ENCODE measurements around the gene HBM.
"Not testable (repeated sequence)": the region's sequence is repeated elsewhere in the genome, so short reads cannot be mapped to it uniquely, and the experiment has no call there.

HBM gene

DNA sequence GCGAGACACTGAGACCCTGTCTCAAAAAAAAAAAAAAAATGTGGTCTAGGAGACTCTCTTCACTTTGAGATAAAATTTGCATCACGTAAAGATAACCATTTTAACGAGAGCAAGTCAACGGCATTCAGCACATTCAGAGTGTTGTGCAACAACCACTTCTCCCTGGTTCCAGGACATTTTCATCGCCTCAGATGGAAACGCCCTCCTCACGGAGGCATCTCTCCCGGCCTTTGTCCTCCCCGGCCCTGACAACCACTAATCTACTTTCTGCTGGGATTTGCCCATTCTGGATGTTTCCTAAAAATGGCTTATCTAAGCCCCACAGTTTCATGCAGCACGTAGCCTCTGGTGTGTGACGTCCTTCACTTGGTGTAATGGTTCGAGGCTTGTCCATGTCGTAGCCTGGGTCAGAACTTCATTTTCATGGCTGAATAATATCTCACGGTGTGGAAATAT is 21.0 kb upstream of the HBM start:
- DNase-seq (ENCODE audit: low read depth in 1 of 2, low spot score in 1 of 2), result no peak

GRCh38 chr16:146646-147045 is 19.1 kb upstream of the HBM start:
- no peak for DNase-seq (ENCODE audit: low read depth in 1 of 2, low spot score in 1 of 2)

GRCh38 chr16:149024-149660 is 16.6 kb upstream of the HBM start:
- no peak for DNase-seq (ENCODE audit: low read depth in 1 of 2, low spot score in 1 of 2)

DNA sequence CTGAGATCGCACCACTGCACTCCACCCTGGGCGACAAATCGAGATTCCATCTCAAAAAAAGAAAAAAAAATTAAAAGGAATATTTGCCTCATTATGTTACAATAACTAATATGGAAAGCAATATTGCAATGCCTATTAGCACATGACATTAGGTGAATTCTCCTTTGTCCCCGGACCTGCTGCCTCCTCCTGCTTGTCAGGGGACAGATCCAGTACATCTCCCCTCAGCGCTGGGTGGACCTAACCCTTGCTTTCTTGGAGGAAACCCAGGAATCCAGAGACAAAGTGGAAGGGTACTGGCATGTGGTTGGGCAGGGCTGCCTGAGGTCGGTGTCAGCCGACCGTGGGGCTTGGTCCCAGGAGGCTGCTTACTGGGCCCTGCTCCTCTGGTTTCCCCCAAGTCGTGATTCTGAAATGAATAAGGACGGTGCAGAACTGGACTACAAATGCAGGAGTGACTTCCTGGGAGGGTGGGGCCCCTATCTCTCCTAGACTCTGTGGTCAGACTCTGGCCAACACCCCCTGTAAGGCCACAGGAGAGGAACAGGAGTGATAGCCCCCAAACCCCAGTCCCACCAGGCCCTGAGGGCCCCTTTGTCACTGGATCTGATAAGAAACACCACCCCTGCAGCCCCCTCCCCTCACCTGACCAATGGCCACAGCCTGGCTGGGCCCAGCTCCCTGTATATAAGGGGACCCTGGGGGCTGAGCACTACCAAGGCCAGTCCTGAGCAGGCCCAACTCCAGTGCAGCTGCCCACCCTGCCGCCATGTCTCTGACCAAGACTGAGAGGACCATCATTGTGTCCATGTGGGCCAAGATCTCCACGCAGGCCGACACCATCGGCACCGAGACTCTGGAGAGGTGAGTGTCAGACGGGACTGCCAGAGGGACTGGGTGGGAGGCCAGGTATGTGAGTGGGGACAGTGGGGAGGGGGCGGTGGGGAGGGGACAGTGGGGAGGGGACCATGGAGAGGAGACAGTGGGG is 13.3 kb upstream of the HBM start, which contains the start of gene HBZ:
Gene HBZ, plus strand, starts transcription at position 504 of the 988 bp plus-strand sequence. Its CDS starts 266 bp downstream, at position 770.
- no peak for DNase-seq (ENCODE audit: low read depth in 1 of 2, low spot score in 1 of 2)

- DNase-seq (ENCODE audit: low read depth in 1 of 2, low spot score in 1 of 2), result not testable (repeated sequence)
Observed at GRCh38 chr16:153129-153521, 12.7 kb upstream of the HBM start.

- DNase-seq (ENCODE audit: low read depth in 1 of 2, low spot score in 1 of 2), result not testable (repeated sequence)
Observed at GRCh38 chr16:153550-154216, 12.1 kb upstream of the HBM start.

- DNase-seq (ENCODE audit: low read depth in 1 of 2, low spot score in 1 of 2), result no peak
Observed at GRCh38 chr16:154217-155030, 11.4 kb upstream of the HBM start.

DNA sequence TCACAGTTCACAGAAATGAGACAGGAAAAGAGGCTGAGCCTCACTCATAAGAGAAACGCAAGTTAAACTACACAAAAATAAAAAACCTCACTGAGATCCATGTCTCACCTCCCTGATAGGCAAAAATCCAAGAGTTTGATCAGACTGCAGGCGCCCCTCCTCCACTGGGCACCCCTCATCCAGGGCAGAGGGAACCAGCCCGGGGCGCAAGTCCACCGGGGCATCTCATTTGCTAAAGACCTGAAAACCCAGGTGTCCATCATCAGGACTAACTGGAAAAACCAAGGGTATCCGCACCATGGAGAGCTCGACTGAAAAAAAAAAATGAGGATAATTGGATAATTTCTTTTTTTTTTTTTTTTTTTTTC is 10.8 kb upstream of the HBM start:
- DNase-seq (ENCODE audit: low read depth in 1 of 2, low spot score in 1 of 2), result no peak

DNA sequence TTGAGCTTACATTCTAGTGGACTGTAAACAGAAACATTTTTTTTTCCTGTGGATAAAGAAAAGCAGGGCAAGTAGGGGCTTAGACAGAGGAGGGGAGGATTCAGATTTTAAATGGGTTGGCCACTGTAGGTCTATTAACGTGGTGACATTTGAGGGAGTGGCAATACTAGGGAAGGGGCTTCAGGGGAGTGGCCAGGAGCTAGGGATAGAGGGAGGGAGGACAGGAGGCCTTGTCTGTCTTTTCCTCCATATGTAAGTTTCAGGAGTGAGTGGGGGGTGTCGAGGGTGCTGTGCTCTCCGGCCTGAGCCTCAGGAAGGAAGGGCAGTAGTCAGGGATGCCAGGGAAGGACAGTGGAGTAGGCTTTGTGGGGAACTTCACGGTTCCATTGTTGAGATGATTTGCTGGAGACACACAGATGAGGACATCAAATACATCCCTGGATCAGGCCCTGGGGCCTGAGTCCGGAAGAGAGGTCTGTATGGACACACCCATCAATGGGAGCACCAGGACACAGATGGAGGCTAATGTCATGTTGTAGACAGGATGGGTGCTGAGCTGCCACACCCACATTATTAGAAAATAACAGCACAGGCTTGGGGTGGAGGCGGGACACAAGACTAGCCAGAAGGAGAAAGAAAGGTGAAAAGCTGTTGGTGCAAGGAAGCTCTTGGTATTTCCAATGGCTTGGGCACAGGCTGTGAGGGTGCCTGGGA is 6.5 kb upstream of the HBM start:
- no peak for DNase-seq (ENCODE audit: low read depth in 1 of 2, low spot score in 1 of 2)

GRCh38 chr16:160242-160641 is 5.5 kb upstream of the HBM start:
- not testable (repeated sequence) for DNase-seq (ENCODE audit: low read depth in 1 of 2, low spot score in 1 of 2)

GRCh38 chr16:160691-161190 is 5.0 kb upstream of the HBM start:
- DNase-seq (ENCODE audit: low read depth in 1 of 2, low spot score in 1 of 2), result no peak

GRCh38 chr16:162271-162991 is 3.3 kb upstream of the HBM start:
- DNase-seq (ENCODE audit: low read depth in 1 of 2, low spot score in 1 of 2), result no peak

DNA sequence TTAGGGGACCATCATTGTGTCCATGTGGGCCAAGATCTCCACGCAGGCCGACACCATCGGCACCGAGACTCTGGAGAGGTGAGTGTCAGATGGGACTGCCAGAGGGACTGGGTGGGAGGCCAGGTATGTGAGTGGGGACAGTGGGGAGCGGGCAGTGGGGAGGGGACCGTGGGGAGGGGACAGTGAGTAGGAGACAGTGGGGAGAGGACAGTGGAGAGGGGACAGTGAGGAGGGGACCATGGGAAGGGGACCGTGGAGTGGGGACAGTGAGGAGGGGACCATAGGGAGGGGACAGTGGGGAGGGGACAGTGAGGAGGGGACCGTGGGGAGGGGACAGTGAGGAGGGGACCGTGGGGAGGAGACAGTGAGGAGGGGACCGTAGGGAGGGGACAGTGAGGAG is 2.6 kb upstream of the HBM start:
- not testable (repeated sequence) for DNase-seq (ENCODE audit: low read depth in 1 of 2, low spot score in 1 of 2)

- DNase-seq (ENCODE audit: low read depth in 1 of 2, low spot score in 1 of 2), result not testable (repeated sequence)
Observed at GRCh38 chr16:163696-164095, 2.1 kb upstream of the HBM start.

DNA sequence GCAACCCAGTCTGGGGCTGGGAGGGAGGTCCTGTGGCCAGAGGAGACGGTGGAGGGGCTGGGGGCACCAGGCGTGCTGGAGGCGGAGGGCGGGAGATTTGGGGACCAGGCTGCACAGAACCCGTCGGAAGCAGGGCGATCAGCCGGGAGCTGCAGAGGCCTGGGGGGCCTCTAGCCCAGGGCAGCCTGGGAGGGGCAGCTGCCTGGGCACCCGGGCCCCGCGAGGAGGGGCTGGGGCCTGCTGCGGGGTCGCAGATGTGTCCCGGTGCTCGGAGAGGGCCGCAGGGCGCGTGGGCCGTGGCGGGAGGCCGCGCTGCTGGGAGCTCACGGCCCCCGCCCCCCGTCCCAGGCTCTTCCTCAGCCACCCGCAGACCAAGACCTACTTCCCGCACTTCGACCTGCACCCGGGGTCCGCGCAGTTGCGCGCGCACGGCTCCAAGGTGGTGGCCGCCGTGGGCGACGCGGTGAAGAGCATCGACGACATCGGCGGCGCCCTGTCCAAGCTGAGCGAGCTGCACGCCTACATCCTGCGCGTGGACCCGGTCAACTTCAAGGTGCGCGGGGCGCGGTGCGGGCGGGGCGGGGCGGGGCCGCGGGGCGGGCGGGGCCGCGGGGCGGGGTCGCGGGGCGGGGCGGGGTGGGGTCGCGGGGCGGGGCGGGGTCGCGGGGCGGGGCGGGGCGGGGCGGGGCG is 1.5 kb upstream of the HBM start:
- DNase-seq (ENCODE audit: low read depth in 1 of 2, low spot score in 1 of 2), result not testable (repeated sequence)

DNA sequence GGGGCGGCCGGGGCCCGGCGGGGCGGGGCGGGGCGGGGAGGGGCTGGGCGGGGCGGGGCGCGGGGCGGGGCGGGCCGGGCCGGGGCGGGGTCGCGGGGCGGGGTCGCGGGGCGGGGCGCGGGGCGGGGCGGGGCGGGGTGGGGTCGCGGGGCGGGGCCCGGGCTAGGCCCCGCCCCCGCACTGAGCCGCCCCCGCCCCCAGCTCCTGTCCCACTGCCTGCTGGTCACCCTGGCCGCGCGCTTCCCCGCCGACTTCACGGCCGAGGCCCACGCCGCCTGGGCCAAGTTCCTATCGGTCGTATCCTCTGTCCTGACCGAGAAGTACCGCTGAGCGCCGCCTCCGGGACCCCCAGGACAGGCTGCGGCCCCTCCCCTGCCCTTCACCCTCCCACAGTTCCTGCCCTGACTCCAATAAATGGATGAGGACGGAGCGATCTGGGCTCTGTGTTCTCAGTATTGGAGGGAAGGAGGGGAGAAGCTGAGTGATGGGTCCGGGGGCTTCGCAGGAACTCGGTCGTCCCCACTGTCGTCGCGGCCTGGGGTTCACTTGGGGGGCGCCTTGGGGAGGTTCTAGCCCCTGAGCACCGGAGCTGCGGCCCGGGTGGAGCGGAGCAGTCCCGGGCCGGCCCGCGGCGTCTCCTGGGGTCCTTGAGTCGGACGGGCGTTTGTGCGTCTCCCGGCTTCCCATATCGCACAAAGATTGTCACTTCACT is 795 bp upstream of the HBM start:
- no peak for DNase-seq (ENCODE audit: low read depth in 1 of 2, low spot score in 1 of 2)

GRCh38 chr16:166375-167121 is 770 bp downstream of the HBM start:
- no peak for DNase-seq (ENCODE audit: low read depth in 1 of 2, low spot score in 1 of 2)
